Immature natural killer cell (primary cell): ENCODE results near the gene FBXW12. TPM values are rescaled to one million over a fixed set of nuclear protein-coding genes. Genes with fewer than 3 reads are reported as not detected.
"Not testable (repeated sequence)": the region's sequence is repeated elsewhere in the genome, so short reads cannot be mapped to it uniquely, and the experiment has no call there.

Experiments used
- DNase-seq, 3 donors: peaks; one replicate each; pipeline ENCODE4 v3.0.0; 2022; ENCODE audit warnings: mixed read lengths in 1 of 3
- H3K27ac Mint-ChIP-seq, 6 donors: one replicate each; pipeline ENCODE4 v1.8.0; 2020; ENCODE audit warnings: mixed read lengths in 6 of 6, mild to moderate bottlenecking in 5 of 6, inconsistent platforms in 4 of 6, moderate library complexity in 3 of 6
- H3K27me3 Mint-ChIP-seq, 3 donors: one replicate each; pipeline ENCODE4 v1.8.0; 2020 to 2021; ENCODE audit warnings: low read depth in 3 of 3, mild to moderate bottlenecking in 3 of 3, mixed read lengths in 3 of 3, moderate library complexity in 3 of 3, inconsistent platforms in 1 of 3
- H3K36me3 Mint-ChIP-seq, 3 donors: one replicate each; pipeline ENCODE4 v1.8.0; 2020; ENCODE audit warnings: mixed read lengths in 3 of 3, inconsistent platforms in 2 of 3, mild to moderate bottlenecking in 2 of 3
- H3K4me1 Mint-ChIP-seq, 2 donors: one replicate each; pipeline ENCODE4 v1.8.0; 2020; ENCODE audit warnings: inconsistent platforms in 2 of 2, mild to moderate bottlenecking in 2 of 2, mixed read lengths in 2 of 2, moderate library complexity in 1 of 2
- H3K4me3 Mint-ChIP-seq, 5 donors: one replicate each; pipeline ENCODE4 v1.8.0; 2020; ENCODE audit warnings: mild to moderate bottlenecking in 5 of 5, mixed read lengths in 5 of 5, inconsistent platforms in 3 of 5, moderate library complexity in 3 of 5
- H3K9me3 Mint-ChIP-seq, 6 donors: one replicate each; pipeline ENCODE4 v1.8.0; 2020; ENCODE audit warnings: mild to moderate bottlenecking in 6 of 6, mixed read lengths in 6 of 6, inconsistent platforms in 4 of 6, moderate library complexity in 3 of 6
- polyA plus RNA-seq, 3 donors: library from polyadenylated mRNA; unstranded; fragments of 300-500 nt; fragmentation: Illumina TruSeq; gene quantifications; one replicate each; pipeline ENCODE4 v1.2.3, GENCODE V29; 2021

Gene FBXW12, protein sequence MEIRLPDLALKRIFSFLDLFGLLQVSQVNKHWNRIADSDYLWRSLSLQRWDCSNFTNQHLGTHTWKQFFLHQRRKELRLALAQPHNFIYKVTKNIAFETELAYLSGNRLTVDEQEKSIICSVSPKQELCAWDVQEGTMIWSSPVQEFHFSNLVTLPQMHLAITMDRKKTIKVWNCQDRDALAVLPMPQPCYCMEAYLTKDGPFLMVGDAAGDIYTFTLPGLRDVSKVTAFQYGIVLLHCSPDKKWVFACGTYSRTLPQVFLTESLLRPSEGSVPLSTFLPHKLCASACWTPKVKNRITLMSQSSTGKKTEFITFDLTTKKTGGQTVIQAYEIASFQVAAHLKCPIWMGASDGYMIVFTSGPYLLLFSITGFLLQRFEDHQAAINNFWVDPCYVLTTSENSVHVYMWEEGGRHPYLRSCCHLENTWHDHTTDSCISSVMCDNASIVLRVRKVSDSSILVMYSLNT
- polyA plus RNA-seq = not detected

GRCh38 chr3:48371651-48372376 lies at the start of gene FBXW12:
FBXW12 (plus strand) TSS chr3:48372219; CDS start chr3:48372768, 549 bp downstream.
- Mint-ChIP-seq H3K9me3 (no peaks in the 10 kb centered on the region), H3K4me1 (no peaks in the 10 kb centered on the region), H3K36me3 (no peaks in the 10 kb centered on the region), H3K27ac (no peak within 1 kb of the TSS), H3K4me3 (no peak within 1 kb of the TSS), H3K27me3 (peaks cover 0 to 3% (median 2%) of the 10 kb centered on the region in 3 donors)
- DNase-seq = no peak

DNA sequence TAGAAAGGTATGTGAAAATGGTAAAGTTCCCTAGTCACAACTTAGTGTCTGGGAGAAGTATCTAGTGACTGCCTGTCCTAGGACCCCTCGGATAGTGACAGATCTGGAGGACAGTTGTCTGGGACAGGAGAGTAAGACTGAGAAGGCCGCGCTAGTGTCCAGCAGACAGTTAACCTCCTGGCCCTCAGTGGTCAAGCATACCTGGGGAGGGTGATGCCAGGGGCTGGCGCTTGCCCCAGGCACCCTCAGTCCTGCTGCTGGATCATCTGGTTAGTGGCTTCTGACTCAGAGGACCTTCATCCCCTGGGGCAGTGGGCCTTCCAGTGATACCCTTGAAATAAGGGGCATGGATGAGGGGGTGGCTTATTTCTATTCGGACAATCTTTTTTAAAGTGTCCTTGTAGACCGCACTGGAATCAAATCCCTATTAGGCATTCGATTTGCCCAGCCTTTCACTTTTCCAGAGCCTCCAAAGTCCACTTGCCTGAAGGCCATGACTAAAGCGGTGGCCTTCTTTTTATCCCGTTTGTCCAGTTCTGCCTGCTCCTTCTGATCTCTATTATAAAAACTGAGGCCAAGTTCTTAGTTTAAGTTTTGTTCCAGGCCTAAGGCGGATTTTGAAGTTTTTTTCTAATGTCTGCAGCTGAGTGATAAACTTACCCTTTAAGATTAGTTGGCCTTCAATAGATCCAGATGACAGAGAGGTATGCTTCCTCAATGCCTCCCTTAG lies 40.1 kb upstream of the FBXW12 start:
- not testable (repeated sequence) for H3K36me3 Mint-ChIP-seq, H3K4me3 Mint-ChIP-seq, H3K27ac Mint-ChIP-seq, DNase-seq, H3K27me3 Mint-ChIP-seq, H3K4me1 Mint-ChIP-seq, H3K9me3 Mint-ChIP-seq

GRCh38 chr3:48333346-48334245 lies 38.4 kb upstream of the FBXW12 start, which contains the start of gene SPINK8:
SPINK8 (minus strand) TSS chr3:48333661; CDS start chr3:48328341, 5,320 bp downstream.
- H3K4me1 Mint-ChIP-seq, H3K27me3 Mint-ChIP-seq, H3K27ac Mint-ChIP-seq, H3K9me3 Mint-ChIP-seq, DNase-seq, H3K4me3 Mint-ChIP-seq, H3K36me3 Mint-ChIP-seq: not testable (repeated sequence)

GRCh38 chr3:48334605-48335004 lies 37.4 kb upstream of the FBXW12 start:
- H3K9me3 Mint-ChIP-seq = no peaks in the 10 kb centered on the region
- H3K36me3 Mint-ChIP-seq = no peaks in the 10 kb centered on the region
- H3K4me3 Mint-ChIP-seq = no peak overlapping the region
- H3K4me1 Mint-ChIP-seq = no peaks in the 10 kb centered on the region
- no peak overlapping the region for H3K27ac Mint-ChIP-seq
- no peak for DNase-seq
- H3K27me3 Mint-ChIP-seq = peaks cover 2 to 7% (median 3%) of the 10 kb centered on the region in 3 donors

DNA sequence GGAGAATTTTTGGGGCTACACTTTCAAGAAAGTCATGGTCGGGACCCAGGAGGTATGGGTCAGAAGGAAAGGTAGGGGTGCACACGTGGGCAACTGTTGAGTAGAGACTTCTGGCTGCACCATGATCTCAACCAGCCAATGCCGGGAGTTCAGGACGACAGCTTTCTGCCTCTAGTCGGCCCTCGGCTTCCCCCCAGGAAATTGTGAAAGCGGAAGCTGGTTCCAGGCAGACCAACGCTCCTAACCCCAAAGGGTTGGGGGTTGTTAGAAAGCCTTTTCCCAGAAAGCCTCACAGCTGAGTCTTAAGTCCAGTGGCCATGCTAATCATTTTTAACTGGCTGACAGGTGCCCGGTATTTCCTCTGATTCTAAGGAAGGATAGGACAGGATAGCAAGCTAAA lies 36.7 kb upstream of the FBXW12 start:
- not testable (repeated sequence) for H3K4me3 Mint-ChIP-seq, H3K27me3 Mint-ChIP-seq, H3K36me3 Mint-ChIP-seq, DNase-seq, H3K9me3 Mint-ChIP-seq, H3K27ac Mint-ChIP-seq, H3K4me1 Mint-ChIP-seq

DNA sequence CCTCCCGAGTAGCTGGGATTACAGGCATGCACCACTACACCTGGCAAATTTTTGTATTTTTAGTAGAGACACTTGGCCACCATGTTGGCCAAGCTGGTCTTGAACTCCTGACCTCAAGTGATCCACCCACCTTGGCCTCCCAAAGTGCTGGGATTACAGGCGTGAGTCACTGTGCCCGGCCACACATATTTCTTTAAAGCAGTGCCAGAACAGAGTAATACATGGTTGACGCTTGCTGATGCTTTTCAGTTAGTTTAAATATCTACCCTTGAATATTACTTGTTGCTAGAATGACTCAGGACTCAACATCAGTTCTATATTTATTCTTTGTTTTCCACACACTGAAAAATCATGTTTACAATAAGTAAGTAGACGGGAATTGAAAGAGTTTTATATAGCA lies 34.5 kb upstream of the FBXW12 start:
- not testable (repeated sequence) for H3K4me3 Mint-ChIP-seq, DNase-seq, H3K27me3 Mint-ChIP-seq, H3K4me1 Mint-ChIP-seq, H3K36me3 Mint-ChIP-seq, H3K9me3 Mint-ChIP-seq, H3K27ac Mint-ChIP-seq

DNA sequence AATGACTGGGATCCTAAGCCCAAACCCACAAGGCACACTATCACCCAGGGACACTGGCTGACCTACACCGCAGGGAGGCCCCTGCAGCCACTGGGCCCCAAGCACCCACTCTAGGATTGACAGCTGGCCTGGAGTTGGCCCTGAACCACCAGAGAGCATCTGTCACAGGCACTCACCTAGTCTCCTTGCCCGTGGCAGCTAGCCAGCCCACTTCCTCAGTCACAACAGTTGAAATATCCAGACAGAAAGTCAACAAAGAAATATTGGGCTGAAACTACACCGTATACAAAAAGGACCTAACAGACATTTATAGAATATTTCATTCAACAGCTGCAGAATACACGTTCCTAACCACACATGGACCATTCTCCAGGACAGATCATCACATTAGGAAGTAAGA lies 33.4 kb upstream of the FBXW12 start:
- Mint-ChIP-seq H3K9me3 (no peaks in the 10 kb centered on the region), H3K36me3 (no peaks in the 10 kb centered on the region), H3K27me3 (peaks cover 0 to 7% (median 3%) of the 10 kb centered on the region in 3 donors), H3K4me3 (no peak overlapping the region), H3K27ac (no peak overlapping the region), H3K4me1 (no peaks in the 10 kb centered on the region)
- DNase-seq = no peak

DNA sequence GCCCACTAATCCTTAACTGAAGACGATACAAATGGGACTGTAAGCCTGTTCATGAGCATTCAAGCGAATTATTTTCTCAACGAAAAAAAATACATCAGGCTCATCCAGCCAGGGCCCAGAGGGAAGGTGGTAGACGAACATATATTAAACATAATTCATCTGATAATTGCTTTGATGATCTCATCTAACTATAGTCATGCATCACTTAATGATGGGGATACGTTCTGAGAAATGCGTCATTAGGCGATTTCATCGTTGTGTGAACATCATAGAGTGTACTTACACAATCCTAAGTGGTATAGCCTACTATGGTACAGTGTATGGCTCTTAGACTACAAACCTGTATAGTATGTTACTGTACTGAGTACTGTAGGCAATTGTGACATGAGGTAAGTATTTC lies 28.6 kb upstream of the FBXW12 start:
- no peak overlapping the region for H3K4me3 Mint-ChIP-seq
- DNase-seq = no peak
- H3K27ac Mint-ChIP-seq = no peak overlapping the region
- no peaks in the 10 kb centered on the region for H3K36me3 Mint-ChIP-seq
- no peaks in the 10 kb centered on the region for H3K9me3 Mint-ChIP-seq
- peaks cover 4 to 6% (median 4%) of the 10 kb centered on the region in 3 donors for H3K27me3 Mint-ChIP-seq
- H3K4me1 Mint-ChIP-seq = no peaks in the 10 kb centered on the region

GRCh38 chr3:48344867-48345507 lies 27.0 kb upstream of the FBXW12 start:
- Mint-ChIP-seq H3K36me3 (no peaks in the 10 kb centered on the region), H3K9me3 (no peaks in the 10 kb centered on the region), H3K4me3 (no peak overlapping the region), H3K4me1 (no peaks in the 10 kb centered on the region), H3K27ac (no peak overlapping the region), H3K27me3 (peaks cover 4 to 6% (median 4%) of the 10 kb centered on the region in 3 donors)
- DNase-seq = no peak

DNA sequence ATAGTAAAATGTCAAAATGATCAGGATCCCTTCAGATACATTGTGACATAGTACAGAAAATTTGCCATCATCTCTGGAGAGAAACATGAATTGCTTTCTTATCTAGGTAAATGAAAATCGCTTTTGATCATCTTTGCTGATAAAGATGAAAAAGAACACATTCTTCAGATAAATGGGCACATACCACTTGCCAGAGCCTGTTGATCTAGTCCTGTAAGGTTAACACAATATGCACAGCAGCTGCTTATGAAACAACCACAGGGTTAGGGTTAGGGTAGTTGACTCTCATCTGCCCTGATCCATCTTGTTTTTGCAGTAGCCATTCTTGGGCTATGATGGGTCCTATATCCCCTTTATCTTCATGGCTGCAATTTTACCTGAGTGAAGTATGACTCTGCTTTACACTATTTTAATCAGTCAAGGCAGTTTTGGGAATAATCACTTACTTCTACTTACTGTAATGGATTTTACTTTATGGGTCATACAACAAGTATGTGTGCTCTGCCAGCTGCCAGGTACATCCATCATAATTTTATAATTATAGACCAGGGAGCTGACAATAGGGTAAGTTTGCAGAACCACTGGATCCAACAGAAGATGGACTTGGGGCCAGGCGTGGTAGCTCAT lies 26.0 kb upstream of the FBXW12 start:
- H3K4me1 Mint-ChIP-seq = no peaks in the 10 kb centered on the region
- H3K4me3 Mint-ChIP-seq = no peak overlapping the region
- H3K27ac Mint-ChIP-seq = no peak overlapping the region
- peaks cover 4 to 6% (median 6%) of the 10 kb centered on the region in 3 donors for H3K27me3 Mint-ChIP-seq
- H3K36me3 Mint-ChIP-seq = no peaks in the 10 kb centered on the region
- no peaks in the 10 kb centered on the region for H3K9me3 Mint-ChIP-seq
- DNase-seq = no peak

- Mint-ChIP-seq H3K4me1 (no peaks in the 10 kb centered on the region), H3K36me3 (no peaks in the 10 kb centered on the region), H3K4me3 (no peak overlapping the region), H3K9me3 (no peaks in the 10 kb centered on the region), H3K27me3 (peaks cover 4 to 8% (median 6%) of the 10 kb centered on the region in 3 donors), H3K27ac (no peak overlapping the region)
- no peak for DNase-seq
Observed at GRCh38 chr3:48347500-48347899, 24.5 kb upstream of the FBXW12 start.

- Mint-ChIP-seq H3K36me3 (no peaks in the 10 kb centered on the region), H3K9me3 (no peaks in the 10 kb centered on the region), H3K4me1 (no peaks in the 10 kb centered on the region), H3K27me3 (peaks cover 0 to 8% (median 4%) of the 10 kb centered on the region in 3 donors), H3K4me3 (no peak overlapping the region), H3K27ac (no peak overlapping the region)
- no peak for DNase-seq
Observed at GRCh38 chr3:48352546-48352945, 19.5 kb upstream of the FBXW12 start.
